PC-3 (cell line): ENCODE data around the gene GRIN3B. TPM values are rescaled to one million over a fixed set of nuclear protein-coding genes. Genes with fewer than 3 reads are reported as not detected.

Experiments used
- ATAC-seq: fragments of 200-7000 bp; cut with Tn5 transposase; 2 replicates; pipeline ENCODE4 v1.9.1; 2020; ENCODE audit warnings: mild to moderate bottlenecking, moderate library complexity
- BruUV-seq: library from RNA; stranded (reverse); fragments of 400-500 nt; replicated peaks from 2 replicates; lab custom pipeline; 2021; lab: Mats Ljungman, UMichigan
- CTCF ChIA-PET: fragments of 300-600 bp; sonication (Branson Sonifier 250); formaldehyde crosslinking; loops from one replicate; lab custom pipeline; 2022; ENCODE audit warnings: antibody characterized with exemption; lab: Charles Lee
- POLR2A ChIA-PET: fragments of 300-600 bp; sonication (Branson Sonifier 250); formaldehyde crosslinking; loops from one replicate; lab custom pipeline; 2022; ENCODE audit warnings: antibody characterized with exemption; ENCODE audit not compliant: unreplicated experiment; lab: Charles Lee
- DNase-seq: peaks from one replicate; pipeline ENCODE4 v3.0.0-alpha.2; 2015
- H2AFZ ChIP-seq: fragments of 300-600 bp; sonication (generic); 2 replicates; pipeline ENCODE4 v1.6.0; 2016; ENCODE audit warnings: antibody characterized with exemption, low read length
- H3F3A ChIP-seq: fragments of 300-600 bp; sonication (generic); one replicate; pipeline ENCODE4 v1.6.0; 2017; ENCODE audit warnings: antibody characterized with exemption, low read length, control low read depth, mild to moderate bottlenecking; ENCODE audit not compliant: unreplicated experiment
- H3K27ac ChIP-seq: fragments of 300-600 bp; sonication (generic); 2 replicates; pipeline ENCODE4 v1.5.1; 2016; ENCODE audit warnings: mild to moderate bottlenecking, low read length
- H3K27me3 ChIP-seq: fragments of 300-600 bp; sonication (generic); 2 replicates; pipeline ENCODE4 v1.6.1; 2016; ENCODE audit warnings: low read length, mixed read lengths
- H3K36me3 ChIP-seq: fragments of 300-600 bp; sonication (generic); 2 replicates; pipeline ENCODE4 v1.6.1; 2016; ENCODE audit warnings: low read depth, mixed run types, low read length, mixed read lengths
- H3K4me1 ChIP-seq: fragments of 300-600 bp; sonication (generic); 2 replicates; pipeline ENCODE4 v1.5.1; 2016; ENCODE audit warnings: low read length; ENCODE audit not compliant: insufficient read depth
- H3K4me2 ChIP-seq: fragments of 300-600 bp; sonication (generic); 2 replicates; pipeline ENCODE4 v1.6.0; 2016; ENCODE audit warnings: low read length
- H3K4me3 ChIP-seq: fragments of 300-600 bp; sonication (generic); 2 replicates; pipeline ENCODE4 v1.5.1; 2016; ENCODE audit warnings: mild to moderate bottlenecking, low read length, mixed read lengths
- H3K79me2 ChIP-seq: fragments of 300-600 bp; sonication (generic); 2 replicates; pipeline ENCODE4 v1.6.1; 2017; ENCODE audit warnings: low read length, mixed read lengths
- H3K9ac ChIP-seq: fragments of 300-600 bp; sonication (generic); 2 replicates; pipeline ENCODE4 v1.6.0; 2016; ENCODE audit warnings: mild to moderate bottlenecking, low read length
- H3K9me2 ChIP-seq: fragments of 300-600 bp; sonication (generic); replicated peaks from 2 replicates; pipeline ENCODE4 v1.6.1; 2016; ENCODE audit warnings: mixed run types, low read length, mixed read lengths
- H3K9me3 ChIP-seq: fragments of 300-600 bp; sonication (generic); 2 replicates; pipeline ENCODE4 v1.6.1; 2016; ENCODE audit warnings: low read length, mixed read lengths
- H4K20me1 ChIP-seq: fragments of 300-600 bp; sonication (generic); 2 replicates; pipeline ENCODE4 v1.6.1; 2016; ENCODE audit warnings: low read length, mixed read lengths
- EZH2 ChIP-seq: fragments of 300-600 bp; sonication (generic); IDR thresholded peaks from one replicate; pipeline ENCODE4 v1.6.1; 2017; ENCODE audit warnings: antibody characterized with exemption, mild to moderate bottlenecking, low read length; ENCODE audit not compliant: unreplicated experiment
- EZH2phosphoT487 ChIP-seq: fragments of 300-600 bp; sonication (generic); IDR thresholded peaks from 2 replicates; pipeline ENCODE4 v1.6.1; 2018; ENCODE audit warnings: mild to moderate bottlenecking, antibody characterized with exemption, low read length, borderline replicate concordance
- intact Hi-C: fragments of 100-400 bp; cut with micrococcal nuclease; formaldehyde crosslinking; loops from 2 replicates; pipeline ENCODE4 v1.9.0; 2023
- total RNA-seq: library from RNA; depleted of rRNA; stranded (reverse); fragments of >200 nt; gene quantifications from 2 replicates; pipeline ENCODE4 v1.2.3, GENCODE V29; 2014
- TF ChIP-seq, protein P1 (sequence below): fragments of 300-600 bp; sonication (generic); conservative IDR thresholded peaks from 2 replicates; pipeline ENCODE4 v1.5.1; 2017; ENCODE audit warnings: antibody characterized with exemption, low read depth, mild to moderate bottlenecking, low read length

Gene GRIN3B
- total RNA-seq, 1 experiment from 2014 or later, result 0.69 TPM

DNA sequence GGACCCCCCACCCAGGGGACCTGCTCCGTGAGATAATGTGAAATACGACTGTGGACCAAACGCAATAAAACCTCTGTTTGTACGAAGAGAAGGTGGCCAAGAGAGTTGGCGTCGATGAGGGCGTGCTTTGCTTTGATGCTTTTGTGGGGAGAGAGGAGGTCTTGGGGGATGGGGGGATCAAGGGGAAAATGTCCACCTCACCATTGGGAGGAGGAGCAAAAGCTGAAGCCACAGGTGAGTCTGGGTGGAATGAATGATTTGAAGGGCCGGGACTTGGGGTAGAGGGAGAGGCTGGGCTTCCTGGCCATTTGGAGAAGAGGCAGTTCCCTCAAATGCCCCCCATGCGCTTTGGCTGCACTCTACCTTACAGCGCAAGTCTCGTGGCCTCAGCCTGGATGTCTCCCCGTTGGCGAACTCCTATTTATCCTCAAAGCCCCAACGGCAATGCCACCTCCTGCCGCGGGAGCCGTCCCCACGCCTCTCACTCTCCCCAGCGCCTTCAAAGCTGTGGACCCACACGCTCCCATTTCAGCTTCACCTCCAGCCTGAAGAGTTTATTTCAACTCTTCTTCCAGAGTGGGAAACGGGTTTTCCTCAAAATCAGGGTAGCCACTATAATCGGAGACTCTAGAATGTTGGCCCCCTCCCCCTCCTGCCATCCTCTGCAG, 38.9 kb downstream of the GRIN3B start:
- Histone ChIP-seq H3K9me3 (no peaks in the 10 kb centered on the region), H3K4me2 (peak overlapping the region; percentile 95), H3K27me3 (no peaks in the 10 kb centered on the region), H3K4me1 (peaks cover 16% of the 10 kb centered on the region; the same call in 1 of the 2 replicates), H3K4me3 (peak overlapping the region; percentile 77), H3K36me3 (no peaks in the 10 kb centered on the region; the same call in 1 of the 2 replicates), H2AFZ (peak overlapping the region; percentile 63), H3K79me2 (no peaks in the 10 kb centered on the region), H3F3A (no peaks in the 10 kb centered on the region), H3K9me2 (no peaks in the 10 kb centered on the region), H3K9ac (no peak overlapping the region), H4K20me1 (no peaks in the 10 kb centered on the region), H3K27ac (no peak overlapping the region)
- TF ChIP-seq EZH2phosphoT487, result no peak
- no peak for TF ChIP-seq EZH2
- TF ChIP-seq, protein P1, sequence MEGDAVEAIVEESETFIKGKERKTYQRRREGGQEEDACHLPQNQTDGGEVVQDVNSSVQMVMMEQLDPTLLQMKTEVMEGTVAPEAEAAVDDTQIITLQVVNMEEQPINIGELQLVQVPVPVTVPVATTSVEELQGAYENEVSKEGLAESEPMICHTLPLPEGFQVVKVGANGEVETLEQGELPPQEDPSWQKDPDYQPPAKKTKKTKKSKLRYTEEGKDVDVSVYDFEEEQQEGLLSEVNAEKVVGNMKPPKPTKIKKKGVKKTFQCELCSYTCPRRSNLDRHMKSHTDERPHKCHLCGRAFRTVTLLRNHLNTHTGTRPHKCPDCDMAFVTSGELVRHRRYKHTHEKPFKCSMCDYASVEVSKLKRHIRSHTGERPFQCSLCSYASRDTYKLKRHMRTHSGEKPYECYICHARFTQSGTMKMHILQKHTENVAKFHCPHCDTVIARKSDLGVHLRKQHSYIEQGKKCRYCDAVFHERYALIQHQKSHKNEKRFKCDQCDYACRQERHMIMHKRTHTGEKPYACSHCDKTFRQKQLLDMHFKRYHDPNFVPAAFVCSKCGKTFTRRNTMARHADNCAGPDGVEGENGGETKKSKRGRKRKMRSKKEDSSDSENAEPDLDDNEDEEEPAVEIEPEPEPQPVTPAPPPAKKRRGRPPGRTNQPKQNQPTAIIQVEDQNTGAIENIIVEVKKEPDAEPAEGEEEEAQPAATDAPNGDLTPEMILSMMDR, result no peak
- BruUV-seq, result no TSS peak
- no peak for DNase-seq
- CTCF ChIA-PET, result no interaction called here
- intact Hi-C loops, result no loop called here
- POLR2A ChIA-PET, result interaction anchor here (0.6 kb wide), 1 partner anchor 134 kb away, joined by 16 read pairs; no protein-coding TSS in a partner anchor
- no peak for ATAC-seq

DNA sequence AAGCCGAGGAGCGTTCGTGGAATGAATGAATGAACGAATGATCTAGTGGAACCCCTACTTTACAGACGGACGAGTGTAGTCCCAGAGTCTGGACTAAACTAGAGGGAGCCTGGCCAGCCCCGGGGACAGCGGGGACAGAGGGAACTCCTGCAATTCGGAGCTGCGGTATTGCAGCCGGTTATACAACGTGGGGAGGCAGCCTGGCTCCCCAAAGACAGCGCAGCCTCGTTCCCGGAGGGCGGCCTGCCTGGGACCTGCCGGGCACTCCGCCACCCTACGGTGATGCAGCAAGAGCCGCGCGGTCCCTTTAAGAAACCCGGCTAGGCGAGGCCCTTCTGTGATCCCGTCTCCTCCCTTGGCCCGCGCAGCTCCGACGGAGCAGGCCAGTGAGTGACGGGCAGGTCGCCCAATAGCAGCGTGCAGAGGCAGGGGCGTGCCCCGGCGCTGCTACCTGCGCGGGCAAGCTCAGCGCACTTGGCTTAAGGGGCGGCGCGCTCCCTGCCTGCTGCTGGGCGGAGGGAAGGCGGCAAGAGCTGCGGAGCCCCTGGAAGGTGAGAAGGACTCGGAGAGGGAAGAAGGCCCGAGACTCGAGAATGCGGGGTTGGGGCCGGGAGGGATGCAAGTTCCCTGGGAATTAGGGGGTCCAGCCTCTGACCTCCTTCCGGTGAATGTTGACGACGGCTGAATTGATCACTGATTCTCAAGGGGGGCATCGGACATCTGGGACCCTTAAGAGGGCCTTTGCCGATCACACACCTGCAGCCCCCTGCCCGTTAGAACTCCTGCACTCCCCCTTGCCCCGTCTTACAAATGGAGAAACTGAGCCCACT, 39.6 kb downstream of the GRIN3B start, which contains the start of gene ABCA7:
Gene ABCA7 (plus strand): TSS at position 462 of the 830 bp plus-strand sequence. CDS start 1,255 bp downstream, outside the sequence.
- H3K27ac ChIP-seq, result peak within 1 kb of the TSS; percentile 33
- no peak for TF ChIP-seq EZH2phosphoT487
- peak within 1 kb of the TSS; percentile 95 for H3K4me2 ChIP-seq
- no peaks in the 10 kb centered on the region for H4K20me1 ChIP-seq
- TSS peak; percentile 35 for BruUV-seq
- peak within 1 kb of the TSS; percentile 71 for H3K9ac ChIP-seq
- ChIA-PET POLR2A (no interaction called here), CTCF (no interaction called here)
- H3K79me2 ChIP-seq, result no peaks in the 10 kb centered on the region
- H2AFZ ChIP-seq, result peak within 1 kb of the TSS; percentile 63
- H3K27me3 ChIP-seq, result no peaks in the 10 kb centered on the region
- H3F3A ChIP-seq, result no peaks in the 10 kb centered on the region
- peaks cover 16% of the 10 kb centered on the region; the same call in 1 of the 2 replicates for H3K4me1 ChIP-seq
- peak within 1 kb of the TSS; percentile 77 for H3K4me3 ChIP-seq
- intact Hi-C loops, result no loop called here
- DNase-seq (peak; percentile 98), ATAC-seq (peak; percentile 83)
- H3K9me3 ChIP-seq, result no peaks in the 10 kb centered on the region
- no peaks in the 10 kb centered on the region for H3K9me2 ChIP-seq
- H3K36me3 ChIP-seq, result no peaks in the 10 kb centered on the region; the same call in 1 of the 2 replicates

DNA sequence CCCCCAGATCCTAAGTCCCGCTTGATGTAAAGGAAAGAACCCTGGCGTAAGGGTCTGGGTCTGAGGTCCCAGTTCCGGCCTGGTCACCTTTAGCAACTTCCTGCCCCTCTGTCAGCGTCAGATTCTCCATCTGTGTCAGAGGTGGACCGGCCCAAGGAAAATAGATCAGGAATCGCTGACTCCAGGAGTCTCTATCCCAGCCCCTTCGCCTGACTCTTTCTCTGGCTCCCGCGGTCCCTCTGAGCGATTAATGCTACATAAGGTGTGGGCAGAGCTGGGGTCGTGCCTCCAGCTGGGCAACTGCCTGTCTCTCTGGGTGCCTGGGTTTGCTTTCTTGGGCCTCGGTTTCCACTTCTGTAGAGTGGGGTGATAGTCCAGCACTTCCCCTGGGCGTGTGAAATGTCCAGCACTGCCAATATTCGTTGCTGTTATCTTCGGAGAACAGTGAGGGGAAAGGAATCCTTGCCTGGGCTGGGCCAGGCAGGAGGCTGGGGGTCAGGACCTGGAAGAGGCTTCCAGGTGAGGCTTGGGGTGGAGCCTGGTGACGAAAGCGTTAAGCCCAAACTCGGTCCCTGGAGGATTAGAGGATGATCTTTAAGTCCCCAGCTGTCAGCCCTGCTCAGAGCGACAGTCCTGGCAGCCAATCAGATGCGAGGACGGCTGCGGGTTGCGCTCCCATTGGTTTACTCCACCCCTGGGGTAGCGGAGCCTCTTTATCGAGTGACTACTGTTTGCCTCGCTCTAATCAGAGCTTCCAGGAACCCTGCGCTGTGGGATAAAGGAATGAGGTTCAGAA, 40.5 kb downstream of the GRIN3B start:
- no peaks in the 10 kb centered on the region; the same call in 1 of the 2 replicates for H3K36me3 ChIP-seq
- POLR2A ChIA-PET, result no interaction called here

More for the DNA sequence above, 40.5 kb downstream of the GRIN3B start:
- H2AFZ ChIP-seq, result peak overlapping the region; percentile 56
- no peaks in the 10 kb centered on the region for H3K9me3 ChIP-seq
- no peaks in the 10 kb centered on the region for H3K79me2 ChIP-seq
- H4K20me1 ChIP-seq, result no peaks in the 10 kb centered on the region
- H3K9ac ChIP-seq, result peak overlapping the region; percentile 71
- CTCF ChIA-PET, result no interaction called here
- H3K4me3 ChIP-seq, result peak overlapping the region; percentile 77
- peak overlapping the region; percentile 33 for H3K27ac ChIP-seq
- peaks cover 16% of the 10 kb centered on the region; the same call in 1 of the 2 replicates for H3K4me1 ChIP-seq
- no TSS peak for BruUV-seq
- H3K4me2 ChIP-seq, result peak overlapping the region; percentile 95
- TF ChIP-seq, protein P1, result no peak
- TF ChIP-seq EZH2phosphoT487 (no peak), EZH2 (no peak)
- peak; percentile 91 for DNase-seq
- no peaks in the 10 kb centered on the region for H3F3A ChIP-seq
- H3K27me3 ChIP-seq, result no peaks in the 10 kb centered on the region
- no peaks in the 10 kb centered on the region for H3K9me2 ChIP-seq
- ATAC-seq, result peak; percentile 66
- intact Hi-C loops, result no loop called here
